Endothelial cell (in vitro differentiated cells): ENCODE data around the gene P3R3URF. TPM values are rescaled to one million over a fixed set of nuclear protein-coding genes. Genes with fewer than 3 reads are reported as not detected.

Experiments
- DNase-seq: peaks from one replicate; pipeline ENCODE4 v3.0.0; 2021; ENCODE audit warnings: low spot score
- H3K27ac Mint-ChIP-seq: one replicate; pipeline ENCODE4 v1.8.0; 2021; ENCODE audit warnings: mixed read lengths, inconsistent platforms; ENCODE audit not compliant: unreplicated experiment
- H3K27me3 Mint-ChIP-seq: one replicate; pipeline ENCODE4 v1.8.0; 2021; ENCODE audit warnings: mild to moderate bottlenecking, moderate library complexity, mixed read lengths, inconsistent platforms; ENCODE audit not compliant: unreplicated experiment
- H3K36me3 Mint-ChIP-seq: one replicate; pipeline ENCODE4 v1.8.0; 2021; ENCODE audit warnings: mild to moderate bottlenecking, low read depth, mixed read lengths, inconsistent platforms; ENCODE audit not compliant: unreplicated experiment
- H3K4me1 Mint-ChIP-seq: one replicate; pipeline ENCODE4 v1.8.0; 2021; ENCODE audit warnings: mild to moderate bottlenecking, mixed read lengths, inconsistent platforms; ENCODE audit not compliant: unreplicated experiment
- H3K4me3 Mint-ChIP-seq: one replicate; pipeline ENCODE4 v1.8.0; 2021; ENCODE audit warnings: mild to moderate bottlenecking, mixed read lengths, inconsistent platforms; ENCODE audit not compliant: unreplicated experiment
- H3K9me3 Mint-ChIP-seq: one replicate; pipeline ENCODE4 v1.8.0; 2021; ENCODE audit warnings: mixed read lengths, inconsistent platforms; ENCODE audit not compliant: unreplicated experiment
- total RNA-seq: library from RNA; stranded (reverse); fragmentation: NEBNext Ultra II Directional; extraction: Animal tissue kit (Norgen Biotek cat#: 25700); gene quantifications from one replicate; pipeline ENCODE4 v1.2.1, GENCODE V29; 2021; ENCODE audit not compliant: unreplicated experiment
- TF ChIP-seq, protein P1 (sequence below): fragments of 200-600 bp; sonication (generic); IDR thresholded peaks from one replicate; pipeline ENCODE4 v1.5.0; 2021; ENCODE audit warnings: antibody characterized with exemption; ENCODE audit not compliant: unreplicated experiment

Gene P3R3URF
- total RNA-seq, 1 donor from 2014 or later = not detected

DNA sequence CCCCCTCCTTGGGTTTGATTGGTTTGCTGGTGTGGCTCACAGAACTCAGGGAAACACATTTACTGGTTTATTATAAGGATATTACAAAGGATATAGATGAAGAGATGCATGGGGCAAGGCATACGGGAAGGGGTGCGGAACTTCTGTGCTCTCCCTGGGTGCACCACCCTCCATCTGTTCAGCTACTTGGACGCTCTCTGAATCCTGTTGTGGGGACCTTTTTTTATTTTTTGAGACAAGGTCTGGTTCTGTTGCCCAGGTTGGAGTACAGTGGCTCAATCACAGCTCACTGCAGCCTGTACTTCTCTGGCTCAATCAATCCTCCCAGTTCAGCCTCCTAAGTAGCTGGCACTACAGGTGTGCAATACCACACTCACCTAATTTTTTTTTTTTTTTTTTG lies 34.3 kb upstream of the P3R3URF start:
- Mint-ChIP-seq H3K4me3 (no peak overlapping the region), H3K36me3 (no peaks in the 10 kb centered on the region), H3K9me3 (no peaks in the 10 kb centered on the region), H3K4me1 (no peaks in the 10 kb centered on the region), H3K27ac (no peak overlapping the region), H3K27me3 (peaks cover 3% of the 10 kb centered on the region)
- DNase-seq = no peak
- TF ChIP-seq, protein P1, sequence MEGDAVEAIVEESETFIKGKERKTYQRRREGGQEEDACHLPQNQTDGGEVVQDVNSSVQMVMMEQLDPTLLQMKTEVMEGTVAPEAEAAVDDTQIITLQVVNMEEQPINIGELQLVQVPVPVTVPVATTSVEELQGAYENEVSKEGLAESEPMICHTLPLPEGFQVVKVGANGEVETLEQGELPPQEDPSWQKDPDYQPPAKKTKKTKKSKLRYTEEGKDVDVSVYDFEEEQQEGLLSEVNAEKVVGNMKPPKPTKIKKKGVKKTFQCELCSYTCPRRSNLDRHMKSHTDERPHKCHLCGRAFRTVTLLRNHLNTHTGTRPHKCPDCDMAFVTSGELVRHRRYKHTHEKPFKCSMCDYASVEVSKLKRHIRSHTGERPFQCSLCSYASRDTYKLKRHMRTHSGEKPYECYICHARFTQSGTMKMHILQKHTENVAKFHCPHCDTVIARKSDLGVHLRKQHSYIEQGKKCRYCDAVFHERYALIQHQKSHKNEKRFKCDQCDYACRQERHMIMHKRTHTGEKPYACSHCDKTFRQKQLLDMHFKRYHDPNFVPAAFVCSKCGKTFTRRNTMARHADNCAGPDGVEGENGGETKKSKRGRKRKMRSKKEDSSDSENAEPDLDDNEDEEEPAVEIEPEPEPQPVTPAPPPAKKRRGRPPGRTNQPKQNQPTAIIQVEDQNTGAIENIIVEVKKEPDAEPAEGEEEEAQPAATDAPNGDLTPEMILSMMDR = no peak

DNA sequence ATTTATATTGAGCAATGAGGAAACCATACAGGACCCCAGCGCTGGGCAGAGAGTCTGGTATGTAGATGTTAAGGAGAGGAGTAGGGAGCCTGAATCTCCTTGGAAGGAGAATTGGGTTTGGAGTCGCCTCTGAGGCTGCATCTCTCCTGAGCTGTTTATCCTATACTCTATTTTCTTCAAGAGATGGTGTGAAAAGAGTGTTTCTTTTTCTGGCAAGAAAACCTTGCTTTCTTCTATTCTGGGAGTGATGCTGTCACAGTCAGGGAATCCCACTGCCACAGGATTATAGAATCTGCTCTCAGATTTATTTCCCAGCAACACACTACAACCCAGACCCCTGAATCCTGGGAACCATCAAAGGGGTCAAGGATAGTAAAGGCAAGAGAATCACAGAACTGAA lies 30.1 kb upstream of the P3R3URF start:
- TF ChIP-seq, protein P1 = no peak
- DNase-seq = no peak
- H3K27ac Mint-ChIP-seq = no peak overlapping the region
- H3K4me3 Mint-ChIP-seq = no peak overlapping the region
- no peaks in the 10 kb centered on the region for H3K9me3 Mint-ChIP-seq
- H3K36me3 Mint-ChIP-seq = no peaks in the 10 kb centered on the region
- H3K27me3 Mint-ChIP-seq = peaks cover 2% of the 10 kb centered on the region
- peaks cover 8% of the 10 kb centered on the region for H3K4me1 Mint-ChIP-seq

DNA sequence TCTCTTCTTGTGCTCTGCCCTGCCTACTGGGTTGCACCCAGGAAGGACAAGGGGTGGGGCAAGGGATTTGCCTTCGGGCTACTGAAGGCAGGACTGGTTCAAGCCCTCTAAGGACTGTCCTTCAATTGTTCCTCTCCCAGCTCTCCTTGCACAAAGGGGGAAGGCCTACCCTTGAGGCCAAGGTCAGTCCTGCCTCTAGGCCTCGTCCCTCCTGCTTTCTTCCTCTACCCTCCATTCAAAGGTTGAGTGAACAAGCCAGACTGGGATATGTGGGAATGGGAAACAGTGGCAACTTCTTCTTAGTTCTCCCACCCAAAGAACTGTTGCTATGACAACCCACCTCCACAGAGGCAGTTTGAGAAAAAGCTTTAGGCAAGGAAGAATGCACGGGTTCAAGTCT lies 29.5 kb upstream of the P3R3URF start:
- Mint-ChIP-seq H3K27me3 (peaks cover 2% of the 10 kb centered on the region), H3K36me3 (no peaks in the 10 kb centered on the region), H3K9me3 (no peaks in the 10 kb centered on the region), H3K4me3 (no peak overlapping the region), H3K27ac (no peak overlapping the region), H3K4me1 (peaks cover 8% of the 10 kb centered on the region)
- DNase-seq = no peak
- TF ChIP-seq, protein P1 = no peak

DNA sequence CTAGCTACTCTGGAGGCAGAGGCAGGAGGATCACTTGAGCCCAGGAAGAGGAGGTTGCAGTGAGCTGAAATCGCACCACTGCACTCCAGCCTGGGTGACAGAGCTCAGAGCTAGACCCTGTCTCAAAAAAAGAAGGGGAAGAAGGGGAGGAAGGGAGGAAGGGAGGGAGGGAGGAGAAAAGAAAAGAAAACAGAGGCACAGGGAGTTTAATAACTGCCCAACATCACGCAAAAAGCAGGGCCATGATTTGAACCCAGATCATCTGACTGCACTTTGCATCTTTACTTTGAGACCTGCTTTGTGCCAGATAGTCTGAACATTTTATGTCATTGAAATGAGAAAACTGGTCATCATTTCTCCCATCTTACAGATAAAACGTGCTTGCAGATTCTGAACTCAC lies 28.9 kb upstream of the P3R3URF start:
- no peak for DNase-seq
- Mint-ChIP-seq H3K4me3 (no peak overlapping the region), H3K36me3 (no peaks in the 10 kb centered on the region), H3K4me1 (peaks cover 11% of the 10 kb centered on the region), H3K27ac (no peak overlapping the region), H3K27me3 (peaks cover 2% of the 10 kb centered on the region), H3K9me3 (no peaks in the 10 kb centered on the region)
- TF ChIP-seq, protein P1 = no peak

DNA sequence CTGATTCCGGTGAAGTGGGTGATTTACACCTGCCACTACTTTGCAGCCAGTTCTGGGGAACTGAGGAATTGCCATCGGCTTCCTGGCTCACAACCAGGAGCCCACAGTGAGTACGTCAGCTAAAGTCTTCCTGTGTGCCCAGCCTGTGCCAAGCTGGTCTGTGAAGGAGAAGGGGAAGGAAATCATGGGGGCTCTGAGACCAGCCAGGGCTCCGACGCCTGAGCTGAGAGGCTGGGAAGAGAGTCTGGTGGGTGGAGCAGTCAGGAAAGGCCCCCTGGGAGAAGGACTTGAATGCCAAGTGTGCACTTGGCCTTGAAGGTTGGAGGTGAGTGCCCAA lies 28.1 kb upstream of the P3R3URF start:
- no peak for DNase-seq
- Mint-ChIP-seq H3K27ac (no peak overlapping the region), H3K27me3 (peaks cover 2% of the 10 kb centered on the region), H3K4me3 (no peak overlapping the region), H3K9me3 (no peaks in the 10 kb centered on the region), H3K4me1 (peaks cover 12% of the 10 kb centered on the region), H3K36me3 (no peaks in the 10 kb centered on the region)
- TF ChIP-seq, protein P1 = no peak
